Vagina (tissue), 2 donors: ENCODE results near the gene FADS1. TPM values are rescaled to one million over a fixed set of nuclear protein-coding genes. Genes with fewer than 3 reads are reported as not detected.

Experiments used
- DNase-seq, 2 donors: peaks; one replicate each; pipeline ENCODE4 v3.0.0-alpha.2; 2017; ENCODE audit errors: extremely low spot score in 2 of 2
- H3K27ac ChIP-seq: fragments of 200-600 bp; sonication (generic); one replicate; pipeline ENCODE4 v1.5.1; 2019
- H3K27me3 ChIP-seq: fragments of 200-600 bp; sonication (generic); one replicate; pipeline ENCODE4 v1.5.1; 2019
- H3K36me3 ChIP-seq, 2 donors: fragments of 200-600 bp; sonication (generic); one replicate each; pipeline ENCODE4 v1.5.1; 2017 to 2019
- H3K4me1 ChIP-seq: fragments of 200-600 bp; sonication (generic); one replicate; pipeline ENCODE4 v1.5.1; 2019
- H3K4me3 ChIP-seq, 2 donors: fragments of 200-600 bp; sonication (generic); 1 replicate in 1 of 2; 2 replicates in 1 of 2; pipeline ENCODE4 v1.5.1; 2016 to 2019
- H3K9me3 ChIP-seq: fragments of 200-600 bp; sonication (generic); one replicate; pipeline ENCODE4 v1.5.1; 2019
- CTCF ChIP-seq, 3 experiments: fragments of 450-650 bp in 2 of 3; fragments of 200-600 bp in 1 of 3; sonication (generic) in 1 of 3; IDR thresholded peaks; one replicate each; pipeline ENCODE4 v1.5.1; 2017 to 2019; ENCODE audit warnings: antibody characterized with exemption in 3 of 3, mild to moderate bottlenecking in 2 of 3, moderate library complexity in 2 of 3
- POLR2A ChIP-seq, 2 donors: fragments of 450-650 bp; IDR thresholded peaks; one replicate each; pipeline ENCODE4 v1.6.1; 2017; ENCODE audit warnings: antibody characterized with exemption in 2 of 2, mild to moderate bottlenecking in 2 of 2, moderate library complexity in 2 of 2
- POLR2AphosphoS5 ChIP-seq, 2 donors: sonication (generic); formaldehyde crosslinking; IDR thresholded peaks; one replicate each; pipeline ENCODE4 v1.9.0; 2017; ENCODE audit warnings: antibody characterized with exemption in 2 of 2, mild to moderate bottlenecking in 2 of 2, low read depth in 1 of 2; ENCODE audit not compliant: insufficient read depth in 1 of 2
- intact Hi-C: fragments of 100-400 bp; cut with DNase I; formaldehyde crosslinking; loops from one replicate; pipeline ENCODE4 v1.15.1; 2023
- total RNA-seq: library from RNA; depleted of rRNA; stranded (reverse); fragments of >200 nt; gene quantifications from one replicate; pipeline ENCODE4 v1.2.3, GENCODE V29; 2016

The FADS1 gene
- total RNA-seq, 1 donor from 2014 or later = 9.8 TPM

GRCh38 chr11:61830237-61831105, 13.7 kb upstream of the FADS1 start:
- TF ChIP-seq POLR2AphosphoS5 (IDR thresholded peaks at IDR 0.05; ENCODE audit: insufficient read depth in 1 of 2, low read depth in 1 of 2) = peak in 1 of 2 donors; percentile 31
- no peak for TF ChIP-seq CTCF (IDR thresholded peaks at IDR 0.05)
- Histone ChIP-seq H3K9me3 (no peaks in the 10 kb centered on the region), H3K36me3 (no peaks in the 10 kb centered on the region), H3K4me3 (no peak overlapping the region), H3K27ac (peak overlapping the region; percentile 78), H3K4me1 (peaks cover 65% of the 10 kb centered on the region), H3K27me3 (no peaks in the 10 kb centered on the region)
- no peak for DNase-seq
- intact Hi-C loops = no loop called here

- Histone ChIP-seq H3K4me1 (peaks cover 59% of the 10 kb centered on the region), H3K9me3 (no peaks in the 10 kb centered on the region), H3K27me3 (no peaks in the 10 kb centered on the region), H3K27ac (peak overlapping the region; percentile 78), H3K4me3 (peak overlapping the region; percentile 65 to 66), H3K36me3 (no peaks in the 10 kb centered on the region)
- intact Hi-C loops = no loop called here
- DNase-seq = no peak
- TF ChIP-seq POLR2A (IDR thresholded peaks at IDR 0.05) (no peak), POLR2AphosphoS5 (IDR thresholded peaks at IDR 0.05; ENCODE audit: insufficient read depth in 1 of 2, low read depth in 1 of 2) (no peak), CTCF (IDR thresholded peaks at IDR 0.05) (no peak)
These were observed 13.0 kb upstream of the FADS1 start for GRCh38 chr11:61829806-61830205.

- no peaks in the 10 kb centered on the region for H3K36me3 ChIP-seq
- H3K4me1 ChIP-seq = peaks cover 49% of the 10 kb centered on the region
- no peak for DNase-seq
- peak overlapping the region; percentile 78 for H3K27ac ChIP-seq
- H3K27me3 ChIP-seq = no peaks in the 10 kb centered on the region
- H3K9me3 ChIP-seq = no peaks in the 10 kb centered on the region
- intact Hi-C loops = no loop called here
- peak overlapping the region; percentile 65 to 66 for H3K4me3 ChIP-seq
- TF ChIP-seq POLR2A (IDR thresholded peaks at IDR 0.05) (no peak), POLR2AphosphoS5 (IDR thresholded peaks at IDR 0.05; ENCODE audit: insufficient read depth in 1 of 2, low read depth in 1 of 2) (peak in 1 of 2 donors; percentile 12), CTCF (IDR thresholded peaks at IDR 0.05) (peak in 1 of 3 experiments; percentile 42)
These were observed 12.0 kb upstream of the FADS1 start for GRCh38 chr11:61828629-61829407.

GRCh38 chr11:61828379-61828628, 11.5 kb upstream of the FADS1 start:
- no peak for DNase-seq
- Histone ChIP-seq H3K9me3 (no peaks in the 10 kb centered on the region), H3K27me3 (no peaks in the 10 kb centered on the region), H3K36me3 (no peaks in the 10 kb centered on the region), H3K4me1 (peaks cover 46% of the 10 kb centered on the region), H3K4me3 (peak overlapping the region; percentile 65 to 66), H3K27ac (peak overlapping the region; percentile 78)
- TF ChIP-seq CTCF (IDR thresholded peaks at IDR 0.05) (no peak), POLR2AphosphoS5 (IDR thresholded peaks at IDR 0.05; ENCODE audit: insufficient read depth in 1 of 2, low read depth in 1 of 2) (no peak), POLR2A (IDR thresholded peaks at IDR 0.05) (no peak)
- intact Hi-C loops = no loop called here
